ENCODE measurements around the gene CLCA2.
A peak's percentile ranks its signal among the peaks of the same experiment; 100 is the strongest.

Gene CLCA2

DNA sequence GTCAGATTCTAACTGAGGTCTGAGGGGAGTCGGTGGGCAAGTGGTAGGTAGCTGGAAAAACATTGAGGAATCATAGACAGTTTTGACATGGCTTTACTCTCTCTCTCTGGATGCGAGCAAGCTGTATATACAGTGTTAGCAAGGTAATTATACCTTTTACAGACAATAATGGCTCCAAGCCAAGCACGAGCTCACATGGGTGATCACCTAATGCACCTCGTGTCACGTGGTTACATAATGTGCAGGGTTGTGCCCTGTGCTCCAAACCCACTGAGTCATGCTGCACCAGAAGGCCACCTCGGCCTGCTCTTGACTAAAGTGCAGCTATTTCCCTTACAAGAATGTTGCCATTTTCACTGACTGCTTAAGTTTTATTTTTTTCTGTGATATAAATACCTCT, 7.6 kb upstream of the CLCA2 start:
- Histone ChIP-seq H3K4me2 (ENCODE audit: low read depth, low read length, poor library complexity, severe bottlenecking) (no peak overlapping the region), H3K4me1 (ENCODE audit: insufficient read depth, low read length, poor library complexity, severe bottlenecking) (no peaks in the 10 kb centered on the region), H3K4me3 (ENCODE audit: low read length, poor library complexity, severe bottlenecking) (no peak overlapping the region), H3K79me2 (ENCODE audit: insufficient read depth, low read length) (no peaks in the 10 kb centered on the region), H4K20me1 (ENCODE audit: insufficient read depth, low read length, poor library complexity, severe bottlenecking) (no peaks in the 10 kb centered on the region), H3K27me3 (ENCODE audit: insufficient read depth, low read length, poor library complexity, severe bottlenecking) (no peaks in the 10 kb centered on the region), H3K9me2 (replicated peaks; ENCODE audit: low read depth, low read length) (no peaks in the 10 kb centered on the region), H3K36me3 (ENCODE audit: insufficient read depth, low read length) (no peaks in the 10 kb centered on the region), H3K9me3 (ENCODE audit: insufficient read depth, low read depth, low read length) (no peaks in the 10 kb centered on the region), H3F3A (ENCODE audit: low read depth) (no peaks in the 10 kb centered on the region), H2AFZ (ENCODE audit: low read length) (no peak overlapping the region), H3K9ac (ENCODE audit: low read depth, low read length, poor library complexity, severe bottlenecking) (no peak overlapping the region)
- TF ChIP-seq EZH2phosphoT487 (IDR thresholded peaks at IDR 0.05; ENCODE audit: borderline replicate concordance), result no peak
- TF ChIP-seq, protein P1, sequence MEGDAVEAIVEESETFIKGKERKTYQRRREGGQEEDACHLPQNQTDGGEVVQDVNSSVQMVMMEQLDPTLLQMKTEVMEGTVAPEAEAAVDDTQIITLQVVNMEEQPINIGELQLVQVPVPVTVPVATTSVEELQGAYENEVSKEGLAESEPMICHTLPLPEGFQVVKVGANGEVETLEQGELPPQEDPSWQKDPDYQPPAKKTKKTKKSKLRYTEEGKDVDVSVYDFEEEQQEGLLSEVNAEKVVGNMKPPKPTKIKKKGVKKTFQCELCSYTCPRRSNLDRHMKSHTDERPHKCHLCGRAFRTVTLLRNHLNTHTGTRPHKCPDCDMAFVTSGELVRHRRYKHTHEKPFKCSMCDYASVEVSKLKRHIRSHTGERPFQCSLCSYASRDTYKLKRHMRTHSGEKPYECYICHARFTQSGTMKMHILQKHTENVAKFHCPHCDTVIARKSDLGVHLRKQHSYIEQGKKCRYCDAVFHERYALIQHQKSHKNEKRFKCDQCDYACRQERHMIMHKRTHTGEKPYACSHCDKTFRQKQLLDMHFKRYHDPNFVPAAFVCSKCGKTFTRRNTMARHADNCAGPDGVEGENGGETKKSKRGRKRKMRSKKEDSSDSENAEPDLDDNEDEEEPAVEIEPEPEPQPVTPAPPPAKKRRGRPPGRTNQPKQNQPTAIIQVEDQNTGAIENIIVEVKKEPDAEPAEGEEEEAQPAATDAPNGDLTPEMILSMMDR (conservative IDR thresholded peaks at IDR 0.05; ENCODE audit: low read length), result no peak

DNA sequence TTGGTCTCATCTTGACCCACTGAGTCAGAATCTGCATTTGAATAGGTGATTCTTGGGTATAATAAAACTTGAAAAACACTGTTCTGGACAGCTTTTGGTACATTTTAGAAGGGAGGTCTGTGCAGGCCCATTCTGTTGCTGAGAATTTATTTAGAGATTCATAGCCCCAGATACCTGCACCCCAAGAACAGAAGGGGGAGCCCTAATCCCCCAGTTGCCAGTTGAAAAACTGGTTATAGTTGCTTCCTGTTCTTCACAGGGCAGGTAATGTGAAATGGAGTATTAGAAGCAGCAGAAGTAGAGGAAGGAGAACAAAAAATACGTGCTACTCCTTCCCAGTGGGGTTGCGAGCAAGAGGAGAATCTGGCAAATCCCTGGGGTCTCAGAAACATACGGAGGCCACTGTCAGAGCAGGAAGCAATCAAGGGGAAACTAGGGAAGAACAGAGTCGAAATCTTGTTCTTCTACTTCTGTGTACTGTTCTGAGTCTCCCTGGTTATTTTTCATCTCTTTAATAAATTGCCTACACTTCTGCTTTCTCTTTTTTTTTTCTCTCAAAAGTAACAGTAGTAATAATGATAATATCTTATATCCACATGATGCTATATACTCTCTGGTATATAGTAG, 4.6 kb upstream of the CLCA2 start:
- Histone ChIP-seq H2AFZ (ENCODE audit: low read length) (peak overlapping the region; percentile 73), H3K9me2 (replicated peaks; ENCODE audit: low read depth, low read length) (no peaks in the 10 kb centered on the region), H3K4me2 (ENCODE audit: low read depth, low read length, poor library complexity, severe bottlenecking) (no peak overlapping the region), H3F3A (ENCODE audit: low read depth) (no peaks in the 10 kb centered on the region), H3K4me3 (ENCODE audit: low read length, poor library complexity, severe bottlenecking) (no peak overlapping the region), H3K4me1 (ENCODE audit: insufficient read depth, low read length, poor library complexity, severe bottlenecking) (no peaks in the 10 kb centered on the region), H3K79me2 (ENCODE audit: insufficient read depth, low read length) (no peaks in the 10 kb centered on the region), H3K27me3 (ENCODE audit: insufficient read depth, low read length, poor library complexity, severe bottlenecking) (no peaks in the 10 kb centered on the region), H3K36me3 (ENCODE audit: insufficient read depth, low read length) (no peaks in the 10 kb centered on the region), H4K20me1 (ENCODE audit: insufficient read depth, low read length, poor library complexity, severe bottlenecking) (no peaks in the 10 kb centered on the region), H3K9ac (ENCODE audit: low read depth, low read length, poor library complexity, severe bottlenecking) (no peak overlapping the region), H3K9me3 (ENCODE audit: insufficient read depth, low read depth, low read length) (no peaks in the 10 kb centered on the region)
- TF ChIP-seq, protein P1 (conservative IDR thresholded peaks at IDR 0.05; ENCODE audit: low read length), result peak; percentile 81
- TF ChIP-seq EZH2phosphoT487 (IDR thresholded peaks at IDR 0.05; ENCODE audit: borderline replicate concordance), result no peak

DNA sequence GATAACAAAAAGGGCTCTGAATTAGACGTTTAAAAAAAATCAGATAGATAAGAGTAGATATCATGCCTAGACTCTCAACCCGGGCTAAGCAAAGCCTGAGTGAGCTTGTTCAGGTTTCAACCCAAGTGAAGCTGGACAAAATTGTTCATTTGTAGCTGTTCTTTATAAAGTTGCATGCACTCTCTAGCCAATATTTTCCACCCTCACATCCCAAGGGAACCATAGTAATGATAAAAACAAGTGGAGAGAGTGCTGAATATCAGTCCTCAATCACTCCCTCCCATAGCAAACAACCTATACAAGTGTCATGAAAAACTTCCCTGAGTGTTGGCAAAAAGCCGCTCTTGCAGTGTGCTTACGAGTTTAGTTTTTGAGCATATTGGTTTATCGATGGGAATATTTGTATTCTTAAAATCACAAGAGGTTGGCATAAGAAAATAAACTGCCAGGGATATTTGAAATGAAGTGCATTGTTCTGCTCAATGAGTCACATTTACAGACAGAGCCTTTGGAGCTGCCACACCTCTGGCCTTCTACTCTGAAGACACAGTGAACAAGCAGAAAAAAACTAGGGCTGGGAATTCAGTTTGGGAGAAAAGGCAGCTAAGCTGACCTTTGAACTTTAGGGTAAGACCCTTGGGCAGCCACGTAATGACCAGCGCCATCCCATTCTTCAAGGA, 2.2 kb upstream of the CLCA2 start:
- TF ChIP-seq, protein P1 (conservative IDR thresholded peaks at IDR 0.05; ENCODE audit: low read length), result no peak
- TF ChIP-seq EZH2phosphoT487 (IDR thresholded peaks at IDR 0.05; ENCODE audit: borderline replicate concordance), result no peak
- H2AFZ ChIP-seq (ENCODE audit: low read length), result no peak overlapping the region
- no peaks in the 10 kb centered on the region for H3K9me2 ChIP-seq (replicated peaks; ENCODE audit: low read depth, low read length)
- no peaks in the 10 kb centered on the region for H3K9me3 ChIP-seq (ENCODE audit: insufficient read depth, low read depth, low read length)
- H3K36me3 ChIP-seq (ENCODE audit: insufficient read depth, low read length), result no peaks in the 10 kb centered on the region
- H3K4me1 ChIP-seq (ENCODE audit: insufficient read depth, low read length, poor library complexity, severe bottlenecking), result no peaks in the 10 kb centered on the region
- no peak overlapping the region for H3K4me2 ChIP-seq (ENCODE audit: low read depth, low read length, poor library complexity, severe bottlenecking)
- no peak overlapping the region for H3K4me3 ChIP-seq (ENCODE audit: low read length, poor library complexity, severe bottlenecking)
- H3K27me3 ChIP-seq (ENCODE audit: insufficient read depth, low read length, poor library complexity, severe bottlenecking), result no peaks in the 10 kb centered on the region
- H4K20me1 ChIP-seq (ENCODE audit: insufficient read depth, low read length, poor library complexity, severe bottlenecking), result no peaks in the 10 kb centered on the region
- H3K79me2 ChIP-seq (ENCODE audit: insufficient read depth, low read length), result no peaks in the 10 kb centered on the region
- H3F3A ChIP-seq (ENCODE audit: low read depth), result no peaks in the 10 kb centered on the region
- H3K9ac ChIP-seq (ENCODE audit: low read depth, low read length, poor library complexity, severe bottlenecking), result no peak overlapping the region
